Mesenchymal stem cell (in vitro differentiated cells and primary cell): ENCODE data around the gene UBE2G2.

ENCODE experiments used
- DNase-seq: peaks from one replicate; pipeline ENCODE4 v3.0.0-alpha.2; 2013
- H2AFZ ChIP-seq: one replicate; pipeline ENCODE4 v1.6.1; 2013; ENCODE audit warnings: low read depth, mild to moderate bottlenecking, control low read depth, inconsistent platforms, low read length, moderate library complexity
- H2AK5ac ChIP-seq: 2 replicates; pipeline ENCODE4 v1.6.1; 2013; ENCODE audit warnings: low read length, moderate library complexity, mild to moderate bottlenecking, inconsistent platforms; ENCODE audit not compliant: severe bottlenecking
- H2BK120ac ChIP-seq: one replicate; pipeline ENCODE4 v1.6.1; 2013; ENCODE audit warnings: low read depth, mild to moderate bottlenecking, inconsistent platforms, low read length, moderate library complexity
- H2BK12ac ChIP-seq, 2 experiments: one replicate each; pipeline ENCODE4 v1.6.1; 2013; ENCODE audit warnings: inconsistent platforms in 2 of 2, low read length in 2 of 2, mild to moderate bottlenecking in 2 of 2, moderate library complexity in 2 of 2, control low read depth in 1 of 2
- H2BK15ac ChIP-seq: one replicate; pipeline ENCODE4 v1.6.1; 2013; ENCODE audit warnings: mild to moderate bottlenecking, low read depth, inconsistent platforms; ENCODE audit not compliant: poor library complexity, severe bottlenecking
- H2BK5ac ChIP-seq: 2 replicates; pipeline ENCODE4 v1.6.1; 2013; ENCODE audit warnings: low read depth, mild to moderate bottlenecking, low read length, control low read depth, inconsistent platforms; ENCODE audit not compliant: poor library complexity, severe bottlenecking
- H3K14ac ChIP-seq, 2 experiments: one replicate each; pipeline ENCODE4 v1.6.1; 2013; ENCODE audit warnings: inconsistent platforms in 2 of 2, low read length in 2 of 2, control low read depth in 1 of 2, mild to moderate bottlenecking in 1 of 2, moderate library complexity in 1 of 2
- H3K18ac ChIP-seq, 2 experiments: one replicate each; pipeline ENCODE4 v1.6.1; 2013; ENCODE audit warnings: inconsistent platforms in 2 of 2, low read length in 2 of 2, control low read depth in 1 of 2, low read depth in 1 of 2, mild to moderate bottlenecking in 1 of 2
- H3K23ac ChIP-seq, 2 experiments: one replicate each; pipeline ENCODE4 v1.6.1; 2013; ENCODE audit warnings: inconsistent platforms in 2 of 2, low read length in 2 of 2, mild to moderate bottlenecking in 2 of 2, moderate library complexity in 2 of 2, control low read depth in 1 of 2
- H3K27ac ChIP-seq: 2 replicates; pipeline ENCODE4 v1.5.1; 2013; ENCODE audit warnings: mild to moderate bottlenecking, moderate library complexity, low read length, control low read depth, inconsistent platforms; ENCODE audit not compliant: poor library complexity, severe bottlenecking
- H3K27me3 ChIP-seq, 2 experiments: 2 replicates each; pipeline versions ENCODE4 v1.6.1 to v1.7.0; 2013; ENCODE audit warnings: low read length in 2 of 2, mild to moderate bottlenecking in 2 of 2, moderate library complexity in 2 of 2, control low read depth in 1 of 2, inconsistent platforms in 1 of 2; ENCODE audit not compliant: control insufficient read depth in 1 of 2, insufficient read depth in 1 of 2
- H3K36me3 ChIP-seq, 2 experiments: 2 replicates each; pipeline versions ENCODE4 v1.6.1 to v1.7.0; 2013; ENCODE audit warnings: low read length in 2 of 2, control low read depth in 1 of 2, inconsistent platforms in 1 of 2, low read depth in 1 of 2, mild to moderate bottlenecking in 1 of 2; ENCODE audit not compliant: insufficient read depth in 2 of 2, control insufficient read depth in 1 of 2
- H3K4ac ChIP-seq, 2 experiments: one replicate each; pipeline ENCODE4 v1.6.1; 2013; ENCODE audit warnings: inconsistent platforms in 2 of 2, low read length in 2 of 2, mild to moderate bottlenecking in 2 of 2, moderate library complexity in 2 of 2, control low read depth in 1 of 2, low read depth in 1 of 2
- H3K4me1 ChIP-seq: 2 replicates; pipeline ENCODE4 v1.6.1; 2013; ENCODE audit warnings: low read depth, low read length, control low read depth; ENCODE audit not compliant: control insufficient read depth, insufficient read depth
- H3K4me2 ChIP-seq: 2 replicates; pipeline ENCODE4 v1.6.1; 2013; ENCODE audit warnings: low read length, mild to moderate bottlenecking, inconsistent platforms; ENCODE audit not compliant: poor library complexity, severe bottlenecking
- H3K4me3 ChIP-seq, 2 experiments: 2 replicates each; pipeline versions ENCODE4 v1.5.1 to v1.7.0; 2013; ENCODE audit warnings: low read length in 2 of 2, mild to moderate bottlenecking in 2 of 2, control low read depth in 1 of 2, low read depth in 1 of 2; ENCODE audit not compliant: insufficient read depth in 1 of 2
- H3K79me1 ChIP-seq: replicated peaks from 2 replicates; pipeline ENCODE4 v1.6.1; 2013; ENCODE audit warnings: mild to moderate bottlenecking, control low read depth, low read length, inconsistent platforms; ENCODE audit not compliant: poor library complexity, severe bottlenecking
- H3K9ac ChIP-seq: 2 replicates; pipeline ENCODE4 v1.7.0; 2013; ENCODE audit warnings: mild to moderate bottlenecking, low read length, moderate library complexity
- H3K9me3 ChIP-seq: 2 replicates; pipeline ENCODE4 v1.7.0; 2013; ENCODE audit warnings: mild to moderate bottlenecking, low read length; ENCODE audit not compliant: control insufficient read depth
- H4K8ac ChIP-seq: one replicate; pipeline ENCODE4 v1.6.1; 2013; ENCODE audit warnings: inconsistent platforms, mild to moderate bottlenecking, low read length, moderate library complexity
- H4K91ac ChIP-seq: one replicate; pipeline ENCODE4 v1.6.1; 2013; ENCODE audit warnings: mild to moderate bottlenecking, low read length, inconsistent platforms
- WGBS: methylation state at CpG from one replicate; pipeline ENCODE4 v1.1.7; 2013; ENCODE audit warnings: mixed read lengths; 5-methylcytosine and 5-hydroxymethylcytosine counted together

The UBE2G2 gene

DNA sequence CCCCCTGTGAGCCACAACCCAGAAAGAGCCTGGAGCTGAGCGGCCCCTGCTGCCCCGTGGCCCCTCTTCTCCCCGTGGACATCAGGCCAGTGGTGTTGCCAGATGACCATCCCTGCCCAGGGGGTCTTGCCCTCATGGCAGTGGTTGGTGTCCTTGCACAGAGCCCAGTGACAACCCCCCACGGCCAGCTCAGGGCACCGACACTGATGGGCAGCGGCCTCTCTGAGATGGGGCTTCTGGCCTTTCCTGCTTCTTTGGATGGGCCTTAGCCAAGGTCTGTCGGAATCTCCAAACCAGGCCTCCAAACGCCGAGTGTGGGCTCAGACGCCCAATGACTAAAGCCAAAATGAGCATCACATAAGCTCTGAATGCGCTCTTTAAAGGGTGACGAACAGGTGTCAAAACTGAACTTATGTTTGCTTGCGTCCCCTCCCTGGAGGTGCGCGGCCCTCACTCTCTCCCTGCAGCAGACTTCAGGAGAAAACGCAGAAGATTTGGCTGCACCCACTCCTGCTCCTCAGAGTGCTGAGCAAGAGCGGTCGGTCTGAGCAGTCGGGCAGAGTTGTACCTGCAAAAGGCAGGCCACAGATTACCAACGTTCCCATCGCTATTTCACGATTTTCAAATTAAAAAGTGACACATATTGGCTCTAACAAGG is 41.9 kb downstream of the UBE2G2 start:
- Histone ChIP-seq H3K27me3 (peaks cover 30 to 31% of the 10 kb centered on the region in 2 experiments), H3K36me3 (no peaks in the 10 kb centered on the region)
- WGBS, result 92% methylated on average over 18 of the region's 22 CpGs

DNA sequence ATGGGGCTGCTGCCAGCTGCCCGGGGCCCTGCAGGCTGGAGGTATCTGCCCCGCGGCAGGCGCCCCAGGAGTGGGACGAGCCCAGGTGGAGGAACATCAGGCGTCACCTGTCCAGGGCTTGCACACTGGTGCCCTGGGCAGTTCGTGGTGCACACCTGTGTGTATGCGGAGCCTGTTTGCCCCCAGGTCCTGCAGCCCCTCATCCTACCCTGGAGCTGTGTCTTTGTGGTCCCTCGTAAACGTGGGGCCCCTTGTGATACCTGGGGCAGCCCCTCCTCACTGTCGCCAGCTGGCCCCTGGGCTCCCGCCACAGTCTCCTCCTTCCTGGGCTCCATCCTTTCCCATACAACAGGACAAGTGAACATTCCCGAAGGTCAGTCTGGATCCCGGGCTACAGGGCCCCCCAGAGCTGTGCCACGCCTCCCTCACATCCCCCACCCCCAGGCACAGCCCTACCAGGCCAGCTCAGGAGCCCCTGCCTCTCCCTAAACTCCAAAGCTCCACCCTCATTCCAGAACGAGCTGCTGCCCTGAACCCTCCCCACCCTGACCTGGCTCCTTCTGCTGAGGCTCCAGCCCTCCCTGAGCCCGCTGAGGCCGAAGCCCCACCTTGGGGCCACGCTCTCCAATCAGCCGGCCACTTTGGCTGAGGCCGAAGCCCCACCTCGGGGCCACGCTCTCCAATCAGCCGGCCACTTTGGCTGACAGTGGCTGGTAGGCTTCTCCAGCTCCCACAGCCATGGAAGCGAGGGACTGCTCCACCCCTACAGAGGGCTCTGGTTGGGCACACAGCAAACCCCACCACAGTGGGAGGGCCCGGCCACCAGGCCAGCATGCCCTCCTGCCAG is 42.6 kb downstream of the UBE2G2 start:
- Histone ChIP-seq H3K9ac (no peak overlapping the region), H4K8ac (no peak overlapping the region), H3K4me1 (peaks cover 1% of the 10 kb centered on the region), H3K27ac (no peak overlapping the region), H2AFZ (no peak overlapping the region), H3K23ac (no peak overlapping the region), H3K9me3 (peaks cover 14% of the 10 kb centered on the region), H3K27me3 (peaks cover 30 to 31% of the 10 kb centered on the region in 2 experiments), H3K36me3 (no peaks in the 10 kb centered on the region), H3K18ac (no peak overlapping the region), H2BK120ac (no peak overlapping the region), H3K14ac (no peak overlapping the region), H3K4ac (no peak overlapping the region), H3K4me2 (no peak overlapping the region), H2BK5ac (no peak overlapping the region), H4K91ac (peak overlapping the region; percentile 29), H3K79me1 (no peaks in the 10 kb centered on the region), H3K4me3 (no peak overlapping the region), H2AK5ac (no peak overlapping the region), H2BK12ac (no peak overlapping the region), H2BK15ac (no peak overlapping the region)
- DNase-seq, result no peak
- 81% methylated on average over 26 of the region's 26 CpGs for WGBS

More for the DNA sequence above, 41.9 kb downstream of the UBE2G2 start:
- no peak overlapping the region for H3K23ac ChIP-seq
- H2BK5ac ChIP-seq, result no peak overlapping the region
- no peak overlapping the region for H2BK15ac ChIP-seq
- no peak overlapping the region for H3K4me2 ChIP-seq
- H3K9ac ChIP-seq, result no peak overlapping the region
- H3K4me1 ChIP-seq, result peaks cover 4% of the 10 kb centered on the region
- no peak overlapping the region for H2BK120ac ChIP-seq
- H3K27ac ChIP-seq, result no peak overlapping the region
- H3K4me3 ChIP-seq, result no peak overlapping the region
- H2AK5ac ChIP-seq, result no peak overlapping the region
- H3K18ac ChIP-seq, result no peak overlapping the region
- H2AFZ ChIP-seq, result no peak overlapping the region
- no peaks in the 10 kb centered on the region for H3K79me1 ChIP-seq
- no peak overlapping the region for H4K8ac ChIP-seq
- H2BK12ac ChIP-seq, result no peak overlapping the region
- no peak overlapping the region for H4K91ac ChIP-seq
- peaks cover 12% of the 10 kb centered on the region for H3K9me3 ChIP-seq
- no peak overlapping the region for H3K4ac ChIP-seq
- H3K14ac ChIP-seq, result no peak overlapping the region
- DNase-seq, result no peak

DNA sequence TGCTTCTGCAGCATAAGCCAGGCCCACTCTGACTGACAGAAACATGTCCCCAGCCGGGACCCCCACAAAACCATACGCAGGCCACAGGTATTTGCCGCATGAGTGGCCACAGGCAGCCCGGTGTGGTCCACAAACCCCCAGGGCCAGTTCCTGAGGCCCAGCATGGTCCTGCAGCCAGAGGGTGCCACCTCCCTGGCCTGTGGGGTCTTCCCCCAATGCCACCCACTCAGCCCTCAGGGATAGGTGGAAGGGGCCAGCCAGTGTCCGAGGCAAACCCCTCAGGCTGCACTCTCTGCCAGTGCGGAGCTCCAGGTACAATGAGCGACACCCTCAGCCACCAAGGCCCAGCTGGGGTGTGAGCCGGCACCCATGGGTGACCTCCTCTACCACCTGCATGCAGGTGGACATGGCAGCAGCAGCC is 43.5 kb downstream of the UBE2G2 start:
- Histone ChIP-seq H3K4me3 (no peak overlapping the region), H2BK5ac (no peak overlapping the region), H3K4me1 (no peaks in the 10 kb centered on the region), H2BK15ac (no peak overlapping the region), H2BK12ac (no peak overlapping the region), H3K9me3 (peaks cover 19% of the 10 kb centered on the region), H3K27ac (no peak overlapping the region), H2AFZ (no peak overlapping the region), H4K8ac (no peak overlapping the region), H3K4me2 (no peak overlapping the region), H3K36me3 (no peaks in the 10 kb centered on the region), H4K91ac (no peak overlapping the region), H3K23ac (peak overlapping the region in 1 of 2 experiments; percentile 25), H3K18ac (no peak overlapping the region), H3K4ac (no peak overlapping the region), H2AK5ac (no peak overlapping the region), H2BK120ac (no peak overlapping the region), H3K79me1 (no peaks in the 10 kb centered on the region), H3K14ac (peak overlapping the region in 1 of 2 experiments; percentile 55), H3K27me3 (peaks cover 36 to 37% of the 10 kb centered on the region in 2 experiments), H3K9ac (no peak overlapping the region)
- DNase-seq, result no peak
- 90% methylated on average over 8 of the region's 8 CpGs for WGBS

DNA sequence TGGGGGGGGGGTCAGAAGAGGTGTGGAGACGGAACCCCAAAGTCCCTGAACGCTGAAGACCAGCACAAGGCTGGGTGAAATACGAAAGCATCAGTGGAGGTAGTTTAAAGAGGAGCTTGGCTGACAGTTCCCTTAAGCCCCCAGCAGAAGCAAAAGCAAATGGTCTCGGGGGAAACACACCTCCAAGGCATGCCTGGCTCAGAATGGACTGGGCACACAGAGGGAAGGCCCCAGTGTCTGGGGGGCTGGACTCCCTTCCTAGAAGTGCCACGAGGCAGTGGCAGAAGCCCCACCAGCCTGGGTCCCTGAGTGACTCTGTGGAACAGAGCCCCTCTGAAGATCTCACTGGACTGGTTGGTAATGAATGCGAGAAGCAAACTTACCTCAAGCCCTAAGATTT is 43.9 kb downstream of the UBE2G2 start:
- H2BK12ac ChIP-seq, result no peak overlapping the region
- no peaks in the 10 kb centered on the region for H3K36me3 ChIP-seq
- no peaks in the 10 kb centered on the region for H3K79me1 ChIP-seq
- no peak overlapping the region for H4K8ac ChIP-seq
- no peak overlapping the region for H3K4me2 ChIP-seq
- no peak overlapping the region for H2BK5ac ChIP-seq
- H3K4ac ChIP-seq, result no peak overlapping the region
- no peak overlapping the region for H3K23ac ChIP-seq
- H2BK15ac ChIP-seq, result no peak overlapping the region
- H3K18ac ChIP-seq, result no peak overlapping the region
- peaks cover 37 to 39% of the 10 kb centered on the region in 2 experiments for H3K27me3 ChIP-seq
- no peak for DNase-seq
- H3K9me3 ChIP-seq, result peaks cover 19% of the 10 kb centered on the region
- 79% methylated on average over 6 of the region's 6 CpGs for WGBS
- H4K91ac ChIP-seq, result no peak overlapping the region
- H3K27ac ChIP-seq, result no peak overlapping the region
- H3K4me3 ChIP-seq, result no peak overlapping the region
- no peak overlapping the region for H2AFZ ChIP-seq
- no peak overlapping the region for H3K9ac ChIP-seq
- H2BK120ac ChIP-seq, result no peak overlapping the region
- H3K14ac ChIP-seq, result no peak overlapping the region
- no peak overlapping the region for H2AK5ac ChIP-seq
- H3K4me1 ChIP-seq, result no peaks in the 10 kb centered on the region
